HG03565 (cell line): Measurements from ENCODE around the gene MAP3K2.

Experiments
- ATAC-seq: cut with Tn5 transposase; IDR thresholded peaks from one replicate; pipeline ENCODE4 v1.9.1; 2021; ENCODE audit warnings: mild to moderate bottlenecking, moderate library complexity; ENCODE audit not compliant: unreplicated experiment

The MAP3K2 gene

DNA sequence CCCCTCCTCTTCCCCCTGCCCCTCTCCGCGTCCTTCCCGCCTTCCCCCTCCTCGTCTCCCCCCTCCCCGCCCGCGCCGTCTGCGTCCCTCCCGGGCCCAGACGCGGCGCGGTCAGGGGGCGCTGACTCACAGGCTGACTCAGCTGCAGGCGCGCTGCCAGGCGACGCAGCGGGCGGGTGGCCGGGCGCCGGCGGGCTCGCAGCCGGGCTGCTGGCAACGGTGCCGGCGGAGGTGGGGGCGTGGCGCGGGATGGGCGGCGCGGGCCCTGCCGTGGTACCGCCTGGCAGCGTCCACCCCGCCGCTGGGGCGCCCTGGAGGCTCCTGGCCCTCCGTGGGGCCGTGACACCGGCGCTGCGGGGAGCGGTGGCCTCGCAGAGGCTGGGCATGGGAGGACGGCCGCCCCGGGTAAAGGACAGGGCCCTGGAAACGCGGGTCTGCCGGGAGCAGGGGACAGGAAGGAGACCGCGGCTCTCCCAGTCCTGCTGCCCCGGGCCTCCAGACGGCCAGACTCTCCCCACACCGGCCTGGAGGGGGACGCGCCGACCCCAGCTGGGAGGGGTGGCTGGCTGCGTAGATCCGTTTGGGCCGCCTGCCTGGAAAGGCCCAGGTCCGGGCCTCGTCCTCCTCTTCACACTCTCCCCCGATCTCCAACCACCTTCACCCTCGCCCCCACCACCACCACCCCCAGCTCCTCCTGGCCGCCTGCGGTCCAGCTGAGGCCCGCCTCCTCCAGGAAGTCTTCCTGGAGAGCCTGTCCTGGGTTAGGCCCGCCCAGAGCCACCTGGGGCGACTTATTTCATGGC, 20.4 kb upstream of the MAP3K2 start:
- ATAC-seq = peak; percentile 62

DNA sequence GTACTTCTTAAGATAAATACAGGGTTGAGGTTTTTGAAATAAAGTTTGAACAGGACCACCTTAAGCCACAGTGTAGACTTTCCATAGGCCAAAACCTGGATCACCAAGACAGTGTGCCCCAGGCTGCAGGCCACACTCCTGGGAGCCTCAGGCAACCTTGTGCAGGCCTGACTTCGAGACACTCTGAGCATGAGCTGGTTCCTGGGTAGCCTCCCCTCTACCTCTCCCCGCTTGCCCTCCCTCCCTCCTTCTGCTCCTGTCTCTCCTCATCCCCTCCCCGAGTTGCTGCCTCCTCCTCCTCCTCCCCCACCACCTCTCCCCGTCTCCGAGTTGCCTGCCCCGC, 19.9 kb upstream of the MAP3K2 start:
- ATAC-seq = no peak

DNA sequence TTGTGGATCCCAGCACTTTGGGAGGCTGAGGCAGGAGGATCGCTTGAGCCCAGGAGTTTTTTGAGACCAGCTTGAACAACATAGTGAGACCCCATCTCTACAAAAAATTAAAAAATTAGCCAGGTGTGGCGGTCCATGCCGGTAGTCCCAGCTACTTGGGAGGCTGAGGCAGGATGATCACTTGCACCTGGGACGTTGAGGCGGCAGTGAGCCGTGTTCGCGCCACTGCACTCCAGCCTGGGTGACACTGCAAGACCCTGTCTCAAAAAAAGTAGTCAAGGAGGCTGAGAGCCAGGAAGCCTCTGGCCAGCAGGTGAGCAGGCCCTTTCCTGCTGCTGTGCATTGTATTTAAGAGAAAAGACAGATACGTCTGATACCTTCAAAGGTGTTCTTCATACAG, 19.3 kb upstream of the MAP3K2 start:
- ATAC-seq = no peak

DNA sequence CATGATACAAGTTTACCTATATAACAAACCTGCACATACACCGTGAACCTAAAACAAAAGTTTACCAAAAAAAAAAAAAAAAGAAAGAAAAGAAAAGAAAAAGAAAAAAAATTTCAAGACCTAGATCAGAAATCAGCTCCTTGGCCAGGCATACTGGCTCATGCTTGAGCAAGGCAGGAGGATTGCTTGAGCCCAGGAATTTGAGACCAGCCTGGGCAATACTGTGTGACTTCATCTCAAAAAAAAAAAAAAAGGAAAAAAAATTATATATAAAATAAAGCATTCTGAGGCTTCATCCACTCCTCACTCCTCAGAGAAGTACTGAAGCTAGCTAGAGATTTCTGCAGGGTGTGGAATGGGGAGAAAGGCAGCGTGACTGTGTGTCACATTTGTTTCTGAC, 18.7 kb upstream of the MAP3K2 start:
- no peak for ATAC-seq

DNA sequence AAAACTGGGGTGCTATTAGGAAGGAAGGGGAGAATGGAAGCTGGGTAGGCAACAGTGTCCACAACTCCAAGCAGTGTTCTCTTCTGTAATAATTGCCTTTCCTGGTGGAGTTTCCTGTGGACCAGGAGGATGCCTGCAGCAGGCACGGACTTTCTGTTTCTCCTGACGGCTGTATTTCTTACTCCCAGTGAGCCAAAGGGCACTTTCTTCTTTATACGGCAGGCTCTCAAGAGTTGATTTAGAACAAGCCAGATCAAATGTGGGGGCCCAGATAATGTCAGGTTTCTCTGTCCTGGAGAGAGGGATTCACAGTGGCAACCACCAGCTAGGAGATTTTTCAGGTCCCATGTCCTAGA, 17.5 kb upstream of the MAP3K2 start:
- ATAC-seq = no peak

DNA sequence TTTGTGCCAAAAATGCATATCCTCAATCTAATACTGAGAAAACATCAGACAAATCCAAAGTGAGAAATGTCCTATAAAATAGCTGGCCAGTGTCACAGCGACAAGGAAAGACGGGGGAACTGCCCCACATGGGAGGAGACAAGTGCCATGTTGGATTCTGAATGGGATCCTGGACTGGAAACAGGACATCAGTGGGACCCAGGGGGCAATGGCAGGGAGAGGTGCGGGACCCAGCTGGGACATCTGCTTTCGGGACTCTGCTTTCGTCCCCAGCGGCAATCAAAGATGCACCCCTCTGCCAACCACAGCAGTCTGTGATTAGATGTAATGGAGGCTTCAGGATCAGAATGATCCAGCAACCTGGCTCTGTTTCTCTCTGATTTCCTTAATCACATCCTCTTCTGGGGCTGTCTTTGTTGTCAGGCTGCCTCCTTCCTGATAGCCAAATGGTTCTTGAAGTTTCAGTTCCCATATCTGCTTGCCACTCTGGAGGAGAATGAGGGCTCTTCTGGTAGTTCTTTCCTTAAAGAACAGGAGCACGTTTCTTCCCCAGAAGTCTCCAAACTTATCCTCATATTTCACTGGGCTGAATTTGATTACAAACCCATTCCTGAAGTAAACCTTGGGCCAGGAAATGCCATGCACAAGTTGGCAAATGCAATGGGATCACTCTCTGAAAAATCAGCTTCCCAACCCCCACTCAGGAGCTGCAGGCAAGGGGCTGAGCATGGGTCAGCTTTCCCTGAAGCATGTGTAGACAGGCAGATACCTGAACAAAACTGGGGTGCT, 16.9 kb upstream of the MAP3K2 start:
- no peak for ATAC-seq

DNA sequence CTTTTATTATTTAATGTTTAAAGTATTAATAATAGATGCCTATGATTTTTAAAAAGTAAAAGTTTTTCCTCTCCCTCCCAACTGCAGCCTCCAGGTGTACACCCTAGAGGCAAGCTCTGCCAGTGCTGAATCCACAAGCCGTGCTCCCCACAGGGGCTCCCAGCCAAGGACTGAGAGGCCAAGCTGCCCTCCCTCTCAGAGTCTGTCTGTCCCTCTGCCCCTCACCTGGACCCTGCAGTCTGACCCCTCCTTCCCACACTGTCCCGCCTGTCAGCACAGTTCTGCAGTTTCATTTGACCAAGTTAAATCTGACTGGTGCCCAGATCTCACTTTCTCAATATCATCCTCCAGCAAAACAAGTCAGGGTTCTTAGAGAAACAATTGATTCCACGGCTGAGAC, 15.7 kb upstream of the MAP3K2 start:
- no peak for ATAC-seq

DNA sequence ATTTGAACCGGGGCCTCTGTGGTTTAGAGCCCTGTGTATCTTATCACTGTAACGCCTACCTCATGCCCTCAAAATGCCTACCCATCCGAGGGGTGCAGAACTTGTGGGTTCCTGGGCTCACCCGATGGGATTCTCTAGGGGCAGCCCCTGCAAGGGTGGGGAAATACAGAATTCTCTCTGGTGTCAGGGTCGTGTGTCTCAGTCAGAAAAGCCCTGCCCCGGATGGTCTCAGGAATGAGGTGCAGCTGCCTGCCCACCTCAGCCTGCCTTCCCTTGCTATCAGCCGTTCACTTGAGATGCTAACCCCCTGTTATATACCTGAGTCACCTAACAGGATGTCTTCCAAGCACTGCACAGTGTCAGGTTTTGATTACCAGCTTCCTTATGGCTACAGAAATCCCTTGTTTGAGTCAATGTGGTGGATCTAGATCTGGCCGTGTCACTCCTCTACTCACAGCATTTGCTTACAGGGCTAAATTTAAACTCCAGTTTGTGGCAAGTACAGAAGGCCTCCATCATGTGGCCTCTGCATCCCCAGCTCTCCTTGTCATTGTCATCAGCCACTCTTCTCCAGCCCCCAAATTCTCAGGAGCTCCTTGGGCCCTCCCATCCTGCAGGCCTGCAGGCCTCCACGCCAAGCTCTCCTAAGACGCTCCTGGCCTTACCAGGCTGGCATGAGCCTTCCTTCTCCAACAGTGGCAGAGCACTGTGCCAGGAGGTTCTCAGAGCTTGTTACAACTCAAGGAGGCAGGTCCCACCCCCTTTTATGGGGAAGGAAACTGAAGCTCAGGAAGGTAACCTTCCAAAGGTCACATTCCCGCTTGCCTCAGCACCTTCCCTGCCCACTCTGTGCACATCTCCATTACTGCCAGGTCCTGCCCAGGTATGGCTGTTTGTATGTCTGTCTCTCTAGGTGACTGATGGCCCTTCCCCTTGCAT, 14.3 kb upstream of the MAP3K2 start:
- no peak for ATAC-seq

DNA sequence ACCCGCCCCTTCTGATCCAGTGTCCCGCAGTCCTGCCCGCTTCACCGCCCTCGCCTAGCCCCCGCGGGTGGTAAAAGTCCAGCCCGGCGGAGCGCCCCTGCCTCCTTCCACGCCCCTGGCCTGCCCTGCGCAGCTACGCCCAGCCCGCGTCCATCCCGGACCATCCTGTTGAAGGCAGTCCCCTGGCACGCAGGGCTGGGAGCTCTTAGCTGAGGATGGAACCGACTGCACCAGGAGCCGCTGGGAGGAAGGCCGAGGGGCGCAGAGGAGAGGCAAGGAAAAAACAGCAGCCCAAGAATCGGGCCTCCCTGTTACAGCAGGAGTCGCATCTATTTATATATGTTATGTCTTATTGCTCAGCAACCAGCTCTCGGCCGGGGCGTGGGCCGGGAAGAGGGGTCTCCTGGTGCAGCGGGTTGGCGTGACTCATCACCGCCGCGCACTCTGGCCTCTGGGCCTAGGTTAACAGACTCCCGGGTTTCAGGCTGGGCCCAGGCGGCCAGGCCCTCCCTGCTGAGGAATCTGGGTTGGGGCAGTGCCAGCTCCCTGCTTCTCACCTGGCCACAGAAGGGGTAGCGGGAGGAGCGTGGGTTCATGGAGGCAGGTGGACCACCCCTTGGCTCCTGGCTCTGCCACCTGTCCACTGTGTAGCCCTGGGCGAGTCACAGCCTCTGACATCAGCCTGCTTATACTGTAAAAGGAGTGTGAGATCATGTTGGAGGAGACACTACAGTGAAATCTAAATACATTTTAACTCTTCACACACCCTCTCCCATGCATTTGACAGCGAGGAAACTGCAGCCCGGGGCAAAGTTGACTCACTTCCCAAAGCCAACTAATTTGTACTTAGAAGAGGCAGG, 13.4 kb upstream of the MAP3K2 start:
- no peak for ATAC-seq

DNA sequence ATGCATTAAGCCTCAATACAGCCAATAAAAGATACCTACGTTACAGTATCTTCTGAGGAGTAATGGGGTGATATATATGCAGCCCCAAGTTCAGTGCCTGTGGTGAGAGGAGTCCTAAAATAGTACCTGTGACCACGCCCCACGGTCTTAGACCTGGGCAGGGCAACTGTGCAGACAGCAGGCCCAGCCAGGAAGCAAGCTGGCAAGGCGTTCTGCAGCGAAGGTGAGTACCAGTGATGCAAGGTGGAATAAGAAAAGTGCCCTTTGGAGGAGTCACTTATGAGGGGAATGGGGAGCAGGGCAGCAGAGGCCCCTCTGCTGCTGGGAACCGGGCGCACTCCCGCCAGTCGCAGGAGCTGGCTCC, 12.7 kb upstream of the MAP3K2 start:
- no peak for ATAC-seq

DNA sequence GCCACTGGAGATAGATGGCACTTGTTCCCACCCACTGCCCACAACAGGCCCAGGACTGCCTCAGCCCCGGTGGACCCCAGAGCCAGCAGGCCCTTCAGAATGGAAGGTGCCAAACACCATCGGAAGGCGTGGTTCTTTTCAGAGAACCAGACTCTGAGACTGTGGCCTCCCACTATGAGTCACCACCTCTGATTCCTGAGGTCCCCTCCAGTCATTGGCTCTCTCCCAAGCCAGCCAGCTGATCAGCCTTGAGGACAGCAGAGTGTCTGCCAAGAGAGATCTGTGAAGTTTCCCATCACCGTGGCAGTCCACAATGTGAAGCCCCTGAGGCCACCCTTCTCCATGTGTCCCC, 10.4 kb upstream of the MAP3K2 start:
- peak; percentile 88 for ATAC-seq

DNA sequence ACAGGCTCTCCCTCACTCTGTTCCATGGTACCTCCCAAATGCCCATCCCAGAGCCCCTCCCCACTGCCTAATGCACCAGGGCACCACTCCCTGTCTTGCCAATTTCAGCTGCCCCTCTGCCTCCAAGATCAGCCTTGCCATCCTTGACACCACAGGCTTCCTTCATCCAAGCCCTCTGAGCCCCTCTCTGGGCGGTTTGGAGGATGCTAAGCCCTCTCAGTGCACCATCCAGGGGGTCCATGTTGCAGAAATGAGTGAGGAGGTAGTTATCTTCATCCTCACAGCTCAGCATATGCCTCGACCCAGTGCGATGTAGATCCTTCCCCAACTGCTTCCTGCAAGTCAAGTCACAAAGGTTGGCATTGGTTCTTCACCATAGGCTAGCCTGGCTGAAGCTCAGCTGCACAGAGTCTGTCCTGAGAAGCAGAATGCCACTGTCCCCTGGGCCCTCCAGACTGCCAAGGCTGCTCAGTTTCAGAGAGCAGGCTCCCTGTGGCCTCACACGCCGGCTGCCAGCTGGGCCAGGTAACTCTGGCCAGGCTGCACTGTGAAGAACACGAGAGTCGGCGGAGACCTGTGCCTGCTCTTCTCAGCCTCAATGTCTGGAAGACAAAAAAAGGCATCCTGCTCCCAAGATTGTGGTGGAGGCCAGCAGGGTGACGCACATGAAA, 9.9 kb upstream of the MAP3K2 start:
- peak; percentile 7 for ATAC-seq

DNA sequence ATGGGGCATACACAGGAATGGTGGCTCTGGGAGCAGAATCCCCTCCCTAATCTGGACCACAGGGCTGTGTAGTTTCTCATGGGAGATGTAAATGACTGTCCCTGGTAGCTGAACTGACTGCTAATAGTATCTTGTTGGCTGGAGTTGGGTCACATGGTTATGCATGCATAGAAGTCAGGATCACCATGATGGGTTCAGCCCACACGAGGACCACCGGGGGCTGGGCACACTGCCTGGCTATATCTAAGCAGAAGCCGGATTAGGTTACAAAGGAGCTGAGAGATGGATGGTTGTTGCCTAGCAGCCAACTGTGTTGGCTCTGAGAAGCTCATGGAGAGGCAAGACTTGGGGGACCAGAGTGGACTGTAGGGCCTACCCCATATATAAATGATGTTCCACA, 6.7 kb upstream of the MAP3K2 start:
- ATAC-seq = no peak

DNA sequence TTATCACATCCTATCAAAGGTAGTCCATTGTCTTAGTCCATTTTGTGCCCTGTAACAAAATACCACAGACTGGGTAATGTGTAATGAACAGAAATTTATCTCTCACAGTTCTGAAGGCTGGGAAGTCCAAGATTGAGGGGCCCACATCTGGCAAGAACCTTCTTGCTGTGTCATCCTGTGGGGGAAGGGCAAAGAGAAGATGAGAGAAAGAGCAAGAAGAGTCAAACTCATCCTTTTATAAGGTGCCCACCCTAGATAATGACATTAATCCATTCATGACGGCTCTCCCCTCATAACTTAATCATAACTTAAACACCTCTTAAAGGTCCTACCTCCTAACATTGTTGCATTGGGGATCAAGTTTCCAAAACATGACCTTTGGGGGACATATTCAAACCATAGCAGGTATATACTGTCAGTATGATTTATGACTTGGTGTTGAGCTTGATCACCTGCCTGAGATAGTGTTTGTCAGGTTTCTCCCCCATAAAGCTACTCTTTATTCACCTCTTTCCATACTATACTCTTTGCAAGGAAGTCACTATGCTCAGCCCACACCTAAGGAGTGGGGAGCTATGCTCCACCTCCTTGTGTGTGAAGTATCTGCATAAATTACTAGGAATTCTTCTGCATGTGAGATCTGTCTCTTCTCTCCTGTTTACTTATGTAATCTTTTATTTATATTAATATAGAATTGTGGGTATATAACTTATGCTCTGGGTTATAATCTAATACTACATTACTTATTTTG, 5.2 kb upstream of the MAP3K2 start:
- ATAC-seq = no peak

DNA sequence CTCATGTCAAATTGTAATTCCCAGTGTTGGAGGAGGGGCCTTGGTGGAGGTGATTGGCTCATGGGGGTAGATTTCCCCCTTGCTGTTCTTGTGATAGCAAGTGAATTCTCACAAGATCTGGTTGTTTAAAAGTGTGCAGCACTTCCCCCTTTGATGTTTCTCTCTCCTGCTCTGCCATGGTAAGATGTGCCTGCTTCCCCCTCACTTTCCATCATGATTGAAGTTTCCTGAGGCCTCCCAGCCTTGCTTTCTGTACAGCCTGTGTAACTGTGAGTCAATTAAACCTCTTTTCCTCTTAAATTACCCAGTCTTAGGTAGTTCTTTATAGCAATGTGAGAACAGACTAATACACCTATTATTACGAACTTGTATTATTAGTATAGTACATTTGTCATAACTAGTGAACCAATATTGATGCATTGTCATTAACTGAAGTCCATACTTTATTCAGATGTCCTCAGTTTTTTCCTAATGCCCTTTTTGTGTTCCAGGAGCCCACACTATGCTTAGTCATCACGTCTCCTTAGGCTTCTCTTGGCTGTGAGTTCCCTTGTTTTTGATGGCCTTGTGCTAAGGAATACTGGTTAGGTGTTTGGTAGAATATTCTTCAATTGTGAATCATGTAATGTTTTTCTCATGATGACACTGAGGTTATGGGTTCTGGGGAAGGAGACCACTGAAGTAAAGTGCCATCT, 4.5 kb upstream of the MAP3K2 start:
- no peak for ATAC-seq

DNA sequence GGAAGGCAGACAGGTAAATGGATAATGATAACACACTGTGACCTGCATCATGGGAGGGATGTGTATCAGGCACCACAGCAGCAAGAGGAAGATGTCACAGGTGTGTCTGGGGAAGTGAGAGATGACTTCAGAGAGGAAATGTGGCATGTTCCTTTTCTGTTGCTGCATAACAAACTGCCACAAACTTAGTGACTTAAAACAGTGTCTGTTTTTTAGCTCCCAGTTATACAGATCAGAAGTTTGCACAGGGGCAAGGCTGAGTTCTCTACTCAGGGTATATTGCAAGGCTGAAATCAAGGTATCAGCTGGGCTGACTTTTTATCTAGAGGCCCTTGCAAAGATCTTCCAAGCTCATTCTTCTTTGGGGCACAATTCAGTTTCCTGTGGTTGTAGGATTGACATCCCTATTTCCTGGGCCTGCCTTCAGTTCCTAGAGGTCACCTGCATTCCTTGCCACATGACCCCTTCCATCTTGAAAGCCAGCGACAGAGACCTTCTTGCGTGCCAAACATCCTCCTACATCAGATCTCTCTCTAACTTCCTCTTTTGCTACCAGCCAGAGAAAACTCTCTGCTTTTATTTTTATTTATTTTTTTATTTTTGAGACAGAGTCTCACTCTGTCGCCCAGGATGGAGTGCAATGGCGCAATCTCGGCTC, 2.1 kb upstream of the MAP3K2 start:
- ATAC-seq = no peak

DNA sequence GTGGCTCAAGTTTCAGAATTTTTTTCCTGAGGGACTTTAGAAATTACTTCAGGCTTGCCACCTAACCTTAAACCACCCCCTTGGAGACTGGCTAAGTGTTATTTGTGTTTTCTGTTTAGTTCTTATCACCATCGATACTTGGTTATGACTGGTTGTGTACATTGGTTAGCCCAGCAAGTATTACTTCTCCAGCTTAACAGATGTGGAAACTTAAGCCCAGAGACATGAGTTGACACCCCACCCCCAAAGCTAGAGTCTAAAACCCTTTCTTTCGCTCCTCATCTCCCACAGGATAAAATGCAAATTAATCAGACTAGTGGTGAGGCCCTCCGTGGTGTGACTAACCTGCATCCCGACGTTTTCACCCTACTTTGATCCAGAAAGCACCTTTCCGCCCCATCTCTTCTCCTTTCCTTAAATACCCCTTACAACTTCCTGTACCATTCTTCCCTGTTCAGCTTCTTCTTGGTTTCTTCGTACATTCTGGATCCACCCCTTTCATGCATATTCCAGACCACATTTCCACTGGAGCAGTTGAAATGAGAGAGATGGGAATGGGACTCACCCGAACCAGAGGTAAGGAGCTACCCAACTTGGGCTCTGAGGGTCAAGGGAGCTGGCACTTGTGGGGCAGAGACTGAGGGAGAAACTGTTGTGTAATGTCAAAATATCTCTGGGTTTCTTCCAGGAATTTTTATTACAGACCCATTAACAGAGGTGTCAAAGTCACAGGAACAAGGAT, 819 bp upstream of the MAP3K2 start:
- ATAC-seq = no peak
